DMS153 (cell line): ENCODE measurements around the gene DOCK4.
"Not testable (repeated sequence)": the region's sequence is repeated elsewhere in the genome, so short reads cannot be mapped to it uniquely, and the experiment has no call there.

Experiments used
- DNase-seq: peaks from one replicate; lab custom pipeline; 2025; lab: John Stamatoyannopoulos, UW

DOCK4 gene

GRCh38 chr7:112206238-112206990 is at the start of gene DOCK4, which contains the start of gene ZNF277:
Gene DOCK4 (minus strand): TSS chr7:112206399. CDS start chr7:112206138, 261 bp downstream.
Gene ZNF277 (plus strand): TSS chr7:112206695. CDS start chr7:112206717, 22 bp downstream.
- peak; percentile 98 for DNase-seq

- DNase-seq: no peak
Observed at GRCh38 chr7:112255388-112255720, 49.2 kb upstream of the DOCK4 start.

- no peak for DNase-seq
Observed at GRCh38 chr7:112254709-112255387, 48.6 kb upstream of the DOCK4 start.

GRCh38 chr7:112254156-112254555 is 48.0 kb upstream of the DOCK4 start:
- peak; percentile 9 for DNase-seq

GRCh38 chr7:112252691-112253090 is 46.5 kb upstream of the DOCK4 start:
- no peak for DNase-seq

DNA sequence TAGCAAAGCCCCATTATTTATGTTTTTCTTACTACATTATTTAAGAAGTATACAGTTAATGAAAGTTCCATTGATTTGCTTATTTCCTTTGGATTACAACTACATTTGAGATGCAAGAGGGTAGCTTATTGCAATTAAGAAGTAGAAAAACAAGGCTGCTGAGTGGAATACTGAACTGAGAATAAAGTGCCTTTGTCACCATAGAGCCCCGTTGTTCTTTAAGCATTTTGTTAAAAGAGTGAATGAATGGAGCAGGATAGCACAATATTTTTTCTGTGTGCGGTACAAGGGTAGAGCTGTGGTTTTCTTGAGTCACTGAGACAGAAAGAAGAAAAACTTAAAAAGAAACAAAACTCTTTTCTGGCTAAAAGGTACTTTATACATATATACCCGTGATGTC is 45.9 kb upstream of the DOCK4 start:
- DNase-seq: no peak

DNA sequence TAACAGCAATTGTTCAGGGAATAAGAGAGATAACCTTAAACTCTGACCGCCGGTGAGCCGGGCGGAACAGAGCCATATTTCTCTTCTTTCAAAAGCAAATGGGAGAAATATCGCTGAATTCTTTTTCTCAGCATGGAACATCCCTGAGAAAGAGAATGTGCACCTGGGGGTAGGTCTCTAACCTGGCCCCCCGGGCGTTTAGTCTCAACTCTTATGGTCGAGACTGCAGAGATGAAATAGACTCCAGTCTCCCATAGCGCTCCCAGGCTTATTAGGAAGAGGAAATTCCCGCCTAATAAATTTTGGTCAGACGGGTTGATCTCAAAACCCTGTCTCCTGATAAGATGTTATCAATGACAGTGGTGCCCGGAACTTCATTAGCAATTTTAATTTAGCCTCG is 43.8 kb upstream of the DOCK4 start:
- DNase-seq: not testable (repeated sequence)

GRCh38 chr7:112248598-112248997 is 42.4 kb upstream of the DOCK4 start:
- DNase-seq: no peak

DNA sequence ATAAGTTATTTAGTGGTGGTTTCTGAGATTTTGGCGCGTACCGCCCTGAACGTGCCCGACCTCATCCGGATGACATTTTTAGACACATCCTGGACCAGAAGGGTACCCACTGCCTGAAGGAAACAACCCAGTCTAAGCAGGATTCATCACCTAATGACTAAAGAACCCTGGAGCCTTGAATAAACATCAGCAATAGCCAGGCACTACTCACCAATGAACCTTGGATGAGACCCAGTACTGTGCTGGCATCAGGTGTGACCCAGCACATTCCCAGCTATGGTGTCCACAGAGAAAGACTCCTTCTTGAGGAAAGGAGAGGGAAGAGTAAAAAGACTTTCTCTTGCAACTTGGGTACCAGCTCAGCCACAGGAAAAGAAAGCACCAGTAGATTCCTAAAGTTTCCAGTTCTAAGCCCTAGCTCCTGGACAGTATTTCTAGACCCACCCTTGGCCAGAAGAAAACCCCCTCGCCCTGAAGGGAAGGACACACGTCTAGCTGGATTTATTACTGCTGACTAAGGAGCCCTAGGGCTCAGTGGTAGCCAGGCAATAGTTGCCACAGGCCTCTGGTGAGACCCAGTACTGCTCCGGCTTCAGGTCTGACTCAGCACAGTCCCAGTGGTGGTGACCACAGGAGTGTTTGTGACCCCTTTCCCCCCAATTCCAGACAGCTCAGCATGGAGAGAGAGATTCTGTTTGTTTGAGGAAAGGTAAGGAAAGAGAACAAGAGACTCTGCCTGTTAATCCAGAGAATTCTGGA is 32.8 kb upstream of the DOCK4 start:
- DNase-seq: no peak

DNA sequence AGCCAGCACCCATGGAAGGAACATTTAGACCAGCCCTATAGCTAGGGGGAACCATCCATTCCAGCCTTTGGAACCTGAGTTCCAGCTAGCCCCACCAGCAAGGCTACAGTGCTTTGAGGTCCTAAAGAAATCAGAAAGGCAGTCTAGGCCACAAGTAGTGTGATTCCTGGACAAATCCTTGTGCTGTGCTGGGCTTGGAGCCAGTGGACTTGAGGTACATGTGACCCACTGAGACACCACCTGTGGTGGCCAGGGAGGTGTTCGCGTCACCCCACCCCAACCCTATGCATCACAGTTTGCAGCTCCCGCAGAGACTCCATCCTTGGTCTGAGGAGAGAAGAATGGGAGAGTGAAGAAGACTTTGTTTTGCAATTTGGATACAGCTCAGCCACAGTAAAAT is 32.1 kb upstream of the DOCK4 start:
- no peak for DNase-seq

DNA sequence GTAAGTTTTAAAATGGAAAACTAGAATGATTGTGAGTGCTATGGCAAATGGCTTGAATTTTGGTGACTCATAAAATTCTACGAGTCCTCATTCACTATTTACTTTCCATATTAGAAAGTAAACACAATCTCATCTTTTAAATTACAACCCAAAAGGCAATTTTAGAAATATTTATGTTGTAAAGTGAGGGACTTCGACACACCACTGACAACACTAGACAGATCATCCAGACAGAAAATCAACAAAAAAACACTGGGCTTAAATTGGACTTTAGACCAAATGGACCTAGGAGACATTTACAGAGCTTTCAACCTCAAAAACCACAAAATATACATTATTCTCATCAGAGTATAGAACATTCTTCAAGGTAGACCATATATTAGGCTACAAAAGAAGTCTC is 30.4 kb upstream of the DOCK4 start:
- DNase-seq: no peak

DNA sequence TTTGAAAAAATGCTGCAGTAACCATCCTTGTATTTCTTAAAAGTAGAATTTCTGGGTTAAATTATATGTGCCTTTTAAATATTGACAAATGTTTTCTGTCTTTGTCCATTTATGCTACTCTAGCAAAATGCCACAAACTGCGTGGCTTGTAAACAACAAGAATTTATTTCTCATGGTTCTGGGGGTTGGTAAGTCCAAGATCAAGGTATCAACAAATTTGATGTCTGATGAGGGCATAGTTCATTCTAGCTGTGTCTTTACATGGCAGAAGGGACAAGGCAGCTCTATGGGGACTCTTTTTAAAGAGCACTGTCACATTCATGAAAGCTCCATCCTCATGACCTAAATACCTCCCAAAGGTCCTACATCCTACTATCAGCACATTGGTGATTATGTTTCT is 27.9 kb upstream of the DOCK4 start:
- DNase-seq: no peak

- DNase-seq: no peak
Observed at GRCh38 chr7:112233048-112233697, 27.0 kb upstream of the DOCK4 start.

DNA sequence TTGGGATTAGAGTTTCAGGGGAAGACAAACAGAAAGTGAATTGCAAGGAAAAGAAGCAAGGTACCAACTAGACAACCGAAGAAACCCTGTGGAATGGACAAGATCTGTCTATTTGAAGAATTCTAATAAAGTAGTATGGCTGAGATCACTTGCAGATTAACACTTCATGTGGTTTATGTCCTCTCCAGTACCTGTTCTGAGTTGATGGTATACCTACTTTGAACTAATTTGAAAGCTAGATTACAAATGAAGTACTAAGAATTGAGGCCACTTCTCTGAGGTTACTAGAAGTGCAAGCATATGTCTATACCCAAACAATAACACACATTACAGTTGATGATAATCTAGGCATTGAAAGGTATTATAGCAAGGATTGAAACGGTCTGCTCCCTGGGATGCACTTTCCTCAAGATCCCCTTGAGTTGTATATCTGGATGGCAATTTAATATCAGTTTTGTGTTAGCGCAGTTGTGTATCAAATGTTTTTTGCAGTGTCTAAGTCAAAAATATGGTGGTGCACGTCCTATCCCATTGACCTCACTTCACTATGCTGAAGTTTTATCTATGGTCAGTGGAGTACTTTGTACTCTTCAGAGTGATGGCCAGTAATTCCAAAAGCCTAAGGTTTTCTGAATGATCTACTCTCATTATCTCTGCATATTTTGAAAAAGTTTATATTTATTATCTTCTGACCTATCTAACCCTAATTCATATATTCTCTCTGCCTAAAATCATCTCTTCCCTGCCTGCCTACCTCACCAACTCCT is 26.2 kb upstream of the DOCK4 start:
- no peak for DNase-seq

GRCh38 chr7:112228632-112229031 is 22.4 kb upstream of the DOCK4 start:
- no peak for DNase-seq

GRCh38 chr7:112226701-112227276 is 20.6 kb upstream of the DOCK4 start:
- DNase-seq: no peak

- DNase-seq: no peak
Observed at GRCh38 chr7:112225006-112225405, 18.8 kb upstream of the DOCK4 start.

DNA sequence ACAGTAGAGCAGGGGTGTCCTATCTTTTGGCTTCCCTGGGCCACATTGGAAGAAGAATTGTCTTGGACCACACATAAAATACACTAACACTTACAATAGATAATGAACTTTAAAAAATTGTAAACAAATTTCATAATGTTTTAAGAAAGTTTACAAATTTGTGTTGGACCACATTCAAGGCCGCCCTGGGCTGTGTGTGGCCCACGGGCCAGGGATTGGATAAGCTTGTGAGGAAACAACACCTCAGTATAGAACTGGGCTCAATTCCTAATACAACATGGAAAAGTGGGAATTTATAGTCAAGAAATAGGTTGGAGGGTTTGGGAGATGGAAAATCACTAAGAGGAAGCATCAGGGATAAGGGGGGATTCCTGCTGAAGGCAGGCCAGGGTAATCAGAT is 18.0 kb upstream of the DOCK4 start:
- no peak for DNase-seq

DNA sequence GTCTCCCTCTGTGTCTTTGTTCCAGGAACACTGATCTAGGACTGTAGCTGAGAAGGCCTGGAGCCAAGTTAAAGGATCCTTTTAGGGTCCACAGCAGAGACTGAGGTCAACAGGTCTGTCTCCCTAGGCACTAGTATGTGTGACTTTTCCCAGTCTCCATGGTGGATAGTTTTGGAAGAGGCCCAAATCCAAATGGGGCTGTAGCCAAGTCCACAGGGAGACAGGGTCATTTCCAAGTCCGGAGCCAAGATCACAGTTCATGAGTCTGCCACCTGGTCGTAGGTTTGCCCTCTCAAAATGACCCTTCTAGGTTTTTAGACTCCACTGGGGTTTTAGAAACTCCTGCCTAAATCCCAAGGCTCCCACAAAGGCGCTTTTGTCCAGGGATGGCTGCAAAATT is 17.1 kb upstream of the DOCK4 start:
- no peak for DNase-seq

DNA sequence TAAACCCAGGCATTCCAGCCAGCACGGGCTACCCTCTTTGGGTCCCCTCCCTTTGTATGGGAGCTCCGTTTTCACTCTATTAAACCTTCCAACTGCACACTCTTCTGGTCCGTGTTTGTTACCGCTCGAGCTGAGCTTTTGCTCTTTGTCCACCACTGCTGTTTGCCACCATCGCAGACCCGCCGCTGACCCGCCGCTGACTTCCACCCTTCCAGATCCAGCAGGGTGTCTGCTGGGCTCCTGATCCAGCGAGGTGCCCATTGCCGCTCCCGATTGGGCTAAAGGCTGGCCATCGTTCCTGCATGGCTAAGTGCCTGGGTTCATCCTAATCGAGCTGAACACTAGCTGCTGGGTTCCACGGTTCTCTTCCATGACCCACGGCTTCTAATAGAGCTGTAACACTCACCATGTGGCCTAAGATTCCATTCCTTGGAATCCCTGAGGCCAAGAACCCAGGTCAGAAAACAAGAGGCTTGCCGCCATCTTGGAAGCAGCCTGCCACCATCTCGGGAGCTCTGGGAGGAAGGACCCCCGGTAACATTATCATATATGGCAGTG is 14.8 kb upstream of the DOCK4 start:
- no peak for DNase-seq

DNA sequence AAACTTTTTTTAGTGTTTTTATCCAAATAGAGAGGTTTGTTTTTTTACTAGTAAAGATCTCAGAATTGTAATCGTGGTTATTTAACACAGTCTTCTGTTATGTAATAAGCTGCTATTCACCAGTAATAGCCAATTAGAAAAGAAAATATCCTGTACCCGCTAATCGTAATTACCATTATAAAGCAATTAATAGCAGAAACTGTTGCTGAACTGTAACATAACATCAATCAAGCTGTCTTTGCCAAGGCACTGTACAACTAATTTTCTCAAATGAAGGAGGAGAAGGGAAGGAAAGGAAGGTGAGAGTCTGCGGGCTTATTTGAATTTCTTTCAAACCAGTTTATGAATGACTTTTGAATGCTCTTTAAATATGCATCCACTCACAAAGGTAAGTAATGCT is 9.6 kb upstream of the DOCK4 start:
- DNase-seq: no peak
